Fibroblast of lung (primary cell): Measurements from ENCODE around the gene PDLIM5.

ENCODE experiments used
- CTCF ChIP-seq, 2 donors: IDR thresholded peaks in 1 of 2; conservative IDR thresholded peaks in 1 of 2; 1 replicate in 1 of 2; 2 replicates in 1 of 2; pipeline ENCODE4 v1.5.1; 2011 to 2012; ENCODE audit warnings: low read length in 2 of 2, control low read depth in 1 of 2, inconsistent platforms in 1 of 2, low read depth in 1 of 2, mild to moderate bottlenecking in 1 of 2
- EZH2 ChIP-seq: IDR thresholded peaks from 2 replicates; pipeline ENCODE4 v1.5.1; 2012; ENCODE audit warnings: low read length, control low read depth, mild to moderate bottlenecking; ENCODE audit errors: missing control alignments

- TF ChIP-seq CTCF (conservative IDR thresholded peaks at IDR 0.05 in 1 of 2, IDR thresholded peaks at IDR 0.05 in 1 of 2; ENCODE audit: low read depth in 1 of 2, low read length in 2 of 2) (no peak), EZH2 (no peak)
Measured at GRCh38 chr4:94416981-94417380, 34.8 kb upstream of the PDLIM5 start.
